HEK293 (cell line): ENCODE measurements around the gene INTS6.

Source experiments
- GFI1B ChIP-seq: fragments of 450-650 bp; formaldehyde crosslinking; IDR thresholded peaks from 2 replicates; pipeline ENCODE4 v1.5.1; 2016; ENCODE audit warnings: missing biosample characterization, missing genetic modification characterization
- KLF9 ChIP-seq: fragments of 450-650 bp; formaldehyde crosslinking; IDR thresholded peaks from 2 replicates; pipeline ENCODE4 v1.5.1; 2016; ENCODE audit warnings: missing biosample characterization, missing genetic modification characterization, low read depth
- YY2 ChIP-seq: fragments of 450-650 bp; formaldehyde crosslinking; IDR thresholded peaks from 2 replicates; pipeline ENCODE4 v1.5.1; 2016; ENCODE audit warnings: missing biosample characterization, missing genetic modification characterization
- ZBTB17 ChIP-seq: fragments of 450-650 bp; formaldehyde crosslinking; IDR thresholded peaks from 2 replicates; pipeline ENCODE4 v1.5.1; 2016; ENCODE audit warnings: missing biosample characterization, missing genetic modification characterization
- ZBTB21 ChIP-seq: fragments of 450-650 bp; formaldehyde crosslinking; IDR thresholded peaks from 2 replicates; pipeline ENCODE4 v1.5.1; 2017; ENCODE audit warnings: missing biosample characterization, missing genetic modification characterization
- ZNF146 ChIP-seq: fragments of 450-650 bp; formaldehyde crosslinking; IDR thresholded peaks from 2 replicates; pipeline ENCODE4 v1.5.1; 2016; ENCODE audit warnings: missing biosample characterization, missing genetic modification characterization
- ZNF266 ChIP-seq: fragments of 450-650 bp; formaldehyde crosslinking; IDR thresholded peaks from 2 replicates; pipeline ENCODE4 v1.5.1; 2016; ENCODE audit warnings: missing biosample characterization, missing genetic modification characterization, low read depth
- ZNF324 ChIP-seq: fragments of 450-650 bp; formaldehyde crosslinking; IDR thresholded peaks from 2 replicates; pipeline ENCODE4 v1.5.1; 2016; ENCODE audit warnings: missing biosample characterization, missing genetic modification characterization
- ZNF335 ChIP-seq: fragments of 450-650 bp; formaldehyde crosslinking; conservative IDR thresholded peaks from 2 replicates; pipeline ENCODE4 v1.5.1; 2016; ENCODE audit warnings: missing biosample characterization, missing genetic modification characterization
- ZNF354C ChIP-seq: fragments of 450-650 bp; formaldehyde crosslinking; IDR thresholded peaks from 2 replicates; pipeline ENCODE4 v1.5.1; 2016; ENCODE audit warnings: missing biosample characterization, missing genetic modification characterization, low read depth, borderline replicate concordance
- ZNF394 ChIP-seq: fragments of 450-650 bp; formaldehyde crosslinking; IDR thresholded peaks from 2 replicates; pipeline ENCODE4 v1.5.1; 2016; ENCODE audit warnings: missing biosample characterization, missing genetic modification characterization, mild to moderate bottlenecking, moderate library complexity, borderline replicate concordance
- ZNF555 ChIP-seq: fragments of 450-650 bp; formaldehyde crosslinking; conservative IDR thresholded peaks from 2 replicates; pipeline ENCODE4 v1.5.1; 2017; ENCODE audit warnings: missing biosample characterization, mild to moderate bottlenecking, missing genetic modification characterization, inconsistent platforms
- ZNF571 ChIP-seq: fragments of 450-650 bp; formaldehyde crosslinking; IDR thresholded peaks from 2 replicates; pipeline ENCODE4 v1.5.0; 2017; ENCODE audit warnings: missing biosample characterization, missing genetic modification characterization
- ZNF585B ChIP-seq: fragments of 450-650 bp; formaldehyde crosslinking; IDR thresholded peaks from 2 replicates; pipeline ENCODE4 v1.5.1; 2016; ENCODE audit warnings: missing biosample characterization, missing genetic modification characterization
- ZNF792 ChIP-seq: fragments of 450-650 bp; formaldehyde crosslinking; IDR thresholded peaks from 2 replicates; pipeline ENCODE4 v1.5.1; 2016; ENCODE audit warnings: missing biosample characterization, missing genetic modification characterization
- ZSCAN16 ChIP-seq: fragments of 450-650 bp; formaldehyde crosslinking; IDR thresholded peaks from 2 replicates; pipeline ENCODE4 v1.5.1; 2016; ENCODE audit warnings: missing biosample characterization, missing genetic modification characterization
- ZSCAN30 ChIP-seq: fragments of 450-650 bp; IDR thresholded peaks from 2 replicates; pipeline ENCODE4 v1.5.1; 2018; ENCODE audit warnings: missing biosample characterization, mild to moderate bottlenecking, missing genetic modification characterization, moderate library complexity
- TF ChIP-seq, protein P1 (sequence below): fragments of 450-650 bp; formaldehyde crosslinking; conservative IDR thresholded peaks from 2 replicates; pipeline ENCODE4 v1.5.1; 2016; ENCODE audit warnings: low read depth, missing biosample characterization, missing genetic modification characterization
- TF ChIP-seq, protein P2 (sequence below): fragments of 450-650 bp; formaldehyde crosslinking; IDR thresholded peaks from 2 replicates; pipeline ENCODE4 v1.5.1; 2017; ENCODE audit warnings: missing biosample characterization, missing genetic modification characterization
- TF ChIP-seq, protein P3 (sequence below): fragments of 450-650 bp; formaldehyde crosslinking; IDR thresholded peaks from 2 replicates; pipeline ENCODE4 v1.5.1; 2016; ENCODE audit warnings: missing biosample characterization, missing genetic modification characterization
- TF ChIP-seq, protein P4 (sequence below): fragments of 450-650 bp; formaldehyde crosslinking; IDR thresholded peaks from 2 replicates; pipeline ENCODE4 v1.5.1; 2016; ENCODE audit warnings: missing biosample characterization, missing genetic modification characterization, low read depth
- TF ChIP-seq, protein P5 (sequence below): fragments of 450-650 bp; formaldehyde crosslinking; IDR thresholded peaks from 2 replicates; pipeline ENCODE4 v1.5.1; 2016; ENCODE audit warnings: missing biosample characterization, missing genetic modification characterization
- TF ChIP-seq, protein P6 (sequence below): fragments of 450-650 bp; formaldehyde crosslinking; IDR thresholded peaks from 2 replicates; pipeline ENCODE4 v1.5.1; 2017; ENCODE audit warnings: missing biosample characterization, missing genetic modification characterization
- TF ChIP-seq, protein P7 (sequence below): fragments of 450-650 bp; formaldehyde crosslinking; IDR thresholded peaks from 2 replicates; pipeline ENCODE4 v1.5.1; 2017; ENCODE audit warnings: missing biosample characterization, missing genetic modification characterization

The INTS6 gene

DNA sequence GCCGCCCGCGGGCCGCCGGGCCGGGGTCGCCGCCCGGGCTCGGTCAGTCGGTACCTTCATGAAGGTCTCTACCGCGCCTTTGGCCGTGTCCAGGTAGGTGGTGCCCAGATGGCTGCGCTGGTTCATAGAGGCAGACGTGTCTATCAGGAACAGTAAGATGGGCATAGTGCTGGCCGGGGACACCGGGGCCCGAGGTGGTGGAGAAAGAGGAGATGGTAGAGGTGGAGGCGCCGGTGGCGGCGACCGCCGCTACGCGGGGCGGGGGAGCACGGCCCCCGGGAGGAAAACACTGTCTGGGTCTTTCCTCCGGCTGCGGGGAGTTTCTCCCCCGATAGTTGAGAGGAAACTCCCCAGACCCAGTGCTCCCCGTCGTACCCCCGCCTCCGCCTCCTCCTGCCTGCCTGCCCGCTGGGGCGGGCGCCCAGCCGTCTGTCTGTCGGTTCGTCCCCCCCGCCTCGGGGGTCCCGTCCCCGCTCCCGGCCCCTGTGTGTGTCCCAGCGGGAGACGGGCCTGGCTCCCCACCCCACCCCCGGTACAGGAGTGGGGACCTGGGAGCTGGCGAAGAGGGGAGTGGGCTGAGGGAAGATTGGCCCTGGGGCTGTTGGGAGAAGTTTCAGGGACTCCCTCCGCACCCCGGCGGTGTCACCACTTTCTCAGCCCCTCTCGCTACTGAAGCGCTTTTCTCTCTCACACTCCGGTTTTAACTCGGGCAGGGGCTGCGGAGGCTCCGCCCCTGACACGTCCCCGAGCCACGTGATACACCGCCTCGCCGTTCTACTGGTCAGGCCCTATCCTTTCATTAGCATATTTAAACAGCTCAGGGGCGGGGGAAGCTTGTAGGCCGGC lies at the start of gene INTS6 (continued):
- TF ChIP-seq, protein P1, sequence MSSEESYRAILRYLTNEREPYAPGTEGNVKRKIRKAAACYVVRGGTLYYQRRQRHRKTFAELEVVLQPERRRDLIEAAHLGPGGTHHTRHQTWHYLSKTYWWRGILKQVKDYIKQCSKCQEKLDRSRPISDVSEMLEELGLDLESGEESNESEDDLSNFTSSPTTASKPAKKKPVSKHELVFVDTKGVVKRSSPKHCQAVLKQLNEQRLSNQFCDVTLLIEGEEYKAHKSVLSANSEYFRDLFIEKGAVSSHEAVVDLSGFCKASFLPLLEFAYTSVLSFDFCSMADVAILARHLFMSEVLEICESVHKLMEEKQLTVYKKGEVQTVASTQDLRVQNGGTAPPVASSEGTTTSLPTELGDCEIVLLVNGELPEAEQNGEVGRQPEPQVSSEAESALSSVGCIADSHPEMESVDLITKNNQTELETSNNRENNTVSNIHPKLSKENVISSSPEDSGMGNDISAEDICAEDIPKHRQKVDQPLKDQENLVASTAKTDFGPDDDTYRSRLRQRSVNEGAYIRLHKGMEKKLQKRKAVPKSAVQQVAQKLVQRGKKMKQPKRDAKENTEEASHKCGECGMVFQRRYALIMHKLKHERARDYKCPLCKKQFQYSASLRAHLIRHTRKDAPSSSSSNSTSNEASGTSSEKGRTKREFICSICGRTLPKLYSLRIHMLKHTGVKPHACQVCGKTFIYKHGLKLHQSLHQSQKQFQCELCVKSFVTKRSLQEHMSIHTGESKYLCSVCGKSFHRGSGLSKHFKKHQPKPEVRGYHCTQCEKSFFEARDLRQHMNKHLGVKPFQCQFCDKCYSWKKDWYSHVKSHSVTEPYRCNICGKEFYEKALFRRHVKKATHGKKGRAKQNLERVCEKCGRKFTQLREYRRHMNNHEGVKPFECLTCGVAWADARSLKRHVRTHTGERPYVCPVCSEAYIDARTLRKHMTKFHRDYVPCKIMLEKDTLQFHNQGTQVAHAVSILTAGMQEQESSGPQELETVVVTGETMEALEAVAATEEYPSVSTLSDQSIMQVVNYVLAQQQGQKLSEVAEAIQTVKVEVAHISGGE = peak; percentile 91
- no peak for TF ChIP-seq ZNF792 (tag by site-specific recombination)
- TF ChIP-seq ZSCAN16 (tag by site-specific recombination) = no peak
- TF ChIP-seq, protein P2, sequence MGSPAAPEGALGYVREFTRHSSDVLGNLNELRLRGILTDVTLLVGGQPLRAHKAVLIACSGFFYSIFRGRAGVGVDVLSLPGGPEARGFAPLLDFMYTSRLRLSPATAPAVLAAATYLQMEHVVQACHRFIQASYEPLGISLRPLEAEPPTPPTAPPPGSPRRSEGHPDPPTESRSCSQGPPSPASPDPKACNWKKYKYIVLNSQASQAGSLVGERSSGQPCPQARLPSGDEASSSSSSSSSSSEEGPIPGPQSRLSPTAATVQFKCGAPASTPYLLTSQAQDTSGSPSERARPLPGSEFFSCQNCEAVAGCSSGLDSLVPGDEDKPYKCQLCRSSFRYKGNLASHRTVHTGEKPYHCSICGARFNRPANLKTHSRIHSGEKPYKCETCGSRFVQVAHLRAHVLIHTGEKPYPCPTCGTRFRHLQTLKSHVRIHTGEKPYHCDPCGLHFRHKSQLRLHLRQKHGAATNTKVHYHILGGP (tag by site-specific recombination) = no peak
- TF ChIP-seq, protein P3, sequence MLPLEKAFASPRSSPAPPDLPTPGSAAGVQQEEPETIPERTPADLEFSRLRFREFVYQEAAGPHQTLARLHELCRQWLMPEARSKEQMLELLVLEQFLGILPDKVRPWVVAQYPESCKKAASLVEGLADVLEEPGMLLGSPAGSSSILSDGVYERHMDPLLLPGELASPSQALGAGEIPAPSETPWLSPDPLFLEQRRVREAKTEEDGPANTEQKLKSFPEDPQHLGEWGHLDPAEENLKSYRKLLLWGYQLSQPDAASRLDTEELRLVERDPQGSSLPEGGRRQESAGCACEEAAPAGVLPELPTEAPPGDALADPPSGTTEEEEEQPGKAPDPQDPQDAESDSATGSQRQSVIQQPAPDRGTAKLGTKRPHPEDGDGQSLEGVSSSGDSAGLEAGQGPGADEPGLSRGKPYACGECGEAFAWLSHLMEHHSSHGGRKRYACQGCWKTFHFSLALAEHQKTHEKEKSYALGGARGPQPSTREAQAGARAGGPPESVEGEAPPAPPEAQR (tag by site-specific recombination) = no peak
- TF ChIP-seq ZNF394 (tag by site-specific recombination) = peak; percentile 75
- no peak for TF ChIP-seq ZNF585B (tag by site-specific recombination)
- peak; percentile 85 for TF ChIP-seq ZNF335 (tag by site-specific recombination)
- no peak for TF ChIP-seq GFI1B (tag by site-specific recombination)
- TF ChIP-seq, protein P4, sequence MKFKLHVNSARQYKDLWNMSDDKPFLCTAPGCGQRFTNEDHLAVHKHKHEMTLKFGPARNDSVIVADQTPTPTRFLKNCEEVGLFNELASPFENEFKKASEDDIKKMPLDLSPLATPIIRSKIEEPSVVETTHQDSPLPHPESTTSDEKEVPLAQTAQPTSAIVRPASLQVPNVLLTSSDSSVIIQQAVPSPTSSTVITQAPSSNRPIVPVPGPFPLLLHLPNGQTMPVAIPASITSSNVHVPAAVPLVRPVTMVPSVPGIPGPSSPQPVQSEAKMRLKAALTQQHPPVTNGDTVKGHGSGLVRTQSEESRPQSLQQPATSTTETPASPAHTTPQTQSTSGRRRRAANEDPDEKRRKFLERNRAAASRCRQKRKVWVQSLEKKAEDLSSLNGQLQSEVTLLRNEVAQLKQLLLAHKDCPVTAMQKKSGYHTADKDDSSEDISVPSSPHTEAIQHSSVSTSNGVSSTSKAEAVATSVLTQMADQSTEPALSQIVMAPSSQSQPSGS (tag by site-specific recombination) = no peak
- TF ChIP-seq ZNF571 = no peak
- TF ChIP-seq, protein P5, sequence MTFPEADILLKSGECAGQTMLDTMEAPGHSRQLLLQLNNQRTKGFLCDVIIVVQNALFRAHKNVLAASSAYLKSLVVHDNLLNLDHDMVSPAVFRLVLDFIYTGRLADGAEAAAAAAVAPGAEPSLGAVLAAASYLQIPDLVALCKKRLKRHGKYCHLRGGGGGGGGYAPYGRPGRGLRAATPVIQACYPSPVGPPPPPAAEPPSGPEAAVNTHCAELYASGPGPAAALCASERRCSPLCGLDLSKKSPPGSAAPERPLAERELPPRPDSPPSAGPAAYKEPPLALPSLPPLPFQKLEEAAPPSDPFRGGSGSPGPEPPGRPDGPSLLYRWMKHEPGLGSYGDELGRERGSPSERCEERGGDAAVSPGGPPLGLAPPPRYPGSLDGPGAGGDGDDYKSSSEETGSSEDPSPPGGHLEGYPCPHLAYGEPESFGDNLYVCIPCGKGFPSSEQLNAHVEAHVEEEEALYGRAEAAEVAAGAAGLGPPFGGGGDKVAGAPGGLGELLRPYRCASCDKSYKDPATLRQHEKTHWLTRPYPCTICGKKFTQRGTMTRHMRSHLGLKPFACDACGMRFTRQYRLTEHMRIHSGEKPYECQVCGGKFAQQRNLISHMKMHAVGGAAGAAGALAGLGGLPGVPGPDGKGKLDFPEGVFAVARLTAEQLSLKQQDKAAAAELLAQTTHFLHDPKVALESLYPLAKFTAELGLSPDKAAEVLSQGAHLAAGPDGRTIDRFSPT (tag by site-specific recombination) = peak; percentile 39; the same call in 1 of the 2 replicates
- TF ChIP-seq, protein P6, sequence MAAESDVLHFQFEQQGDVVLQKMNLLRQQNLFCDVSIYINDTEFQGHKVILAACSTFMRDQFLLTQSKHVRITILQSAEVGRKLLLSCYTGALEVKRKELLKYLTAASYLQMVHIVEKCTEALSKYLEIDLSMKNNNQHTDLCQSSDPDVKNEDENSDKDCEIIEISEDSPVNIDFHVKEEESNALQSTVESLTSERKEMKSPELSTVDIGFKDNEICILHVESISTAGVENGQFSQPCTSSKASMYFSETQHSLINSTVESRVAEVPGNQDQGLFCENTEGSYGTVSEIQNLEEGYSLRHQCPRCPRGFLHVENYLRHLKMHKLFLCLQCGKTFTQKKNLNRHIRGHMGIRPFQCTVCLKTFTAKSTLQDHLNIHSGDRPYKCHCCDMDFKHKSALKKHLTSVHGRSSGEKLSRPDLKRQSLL (tag by site-specific recombination) = no peak
- TF ChIP-seq ZNF146 (tag by site-specific recombination) = no peak
- peak; percentile 70; the same call in 1 of the 2 replicates for TF ChIP-seq ZSCAN30 (tag by site-specific recombination)
- TF ChIP-seq ZNF354C (tag by site-specific recombination) = no peak
- peak; percentile 46; the same call in 1 of the 2 replicates for TF ChIP-seq KLF9
- TF ChIP-seq, protein P7, sequence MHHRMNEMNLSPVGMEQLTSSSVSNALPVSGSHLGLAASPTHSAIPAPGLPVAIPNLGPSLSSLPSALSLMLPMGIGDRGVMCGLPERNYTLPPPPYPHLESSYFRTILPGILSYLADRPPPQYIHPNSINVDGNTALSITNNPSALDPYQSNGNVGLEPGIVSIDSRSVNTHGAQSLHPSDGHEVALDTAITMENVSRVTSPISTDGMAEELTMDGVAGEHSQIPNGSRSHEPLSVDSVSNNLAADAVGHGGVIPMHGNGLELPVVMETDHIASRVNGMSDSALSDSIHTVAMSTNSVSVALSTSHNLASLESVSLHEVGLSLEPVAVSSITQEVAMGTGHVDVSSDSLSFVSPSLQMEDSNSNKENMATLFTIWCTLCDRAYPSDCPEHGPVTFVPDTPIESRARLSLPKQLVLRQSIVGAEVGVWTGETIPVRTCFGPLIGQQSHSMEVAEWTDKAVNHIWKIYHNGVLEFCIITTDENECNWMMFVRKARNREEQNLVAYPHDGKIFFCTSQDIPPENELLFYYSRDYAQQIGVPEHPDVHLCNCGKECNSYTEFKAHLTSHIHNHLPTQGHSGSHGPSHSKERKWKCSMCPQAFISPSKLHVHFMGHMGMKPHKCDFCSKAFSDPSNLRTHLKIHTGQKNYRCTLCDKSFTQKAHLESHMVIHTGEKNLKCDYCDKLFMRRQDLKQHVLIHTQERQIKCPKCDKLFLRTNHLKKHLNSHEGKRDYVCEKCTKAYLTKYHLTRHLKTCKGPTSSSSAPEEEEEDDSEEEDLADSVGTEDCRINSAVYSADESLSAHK = peak; percentile 92
- 0 out of 2 replicates have a peak, but pooled peaks have one; percentile 40 for TF ChIP-seq YY2 (tag by site-specific recombination)
- TF ChIP-seq ZBTB17 (tag by site-specific recombination) = 0 out of 2 replicates have a peak, but pooled peaks have one; percentile 45
- no peak for TF ChIP-seq ZNF266 (tag by site-specific recombination)
- TF ChIP-seq ZBTB21 (tag by site-specific recombination) = no peak
- peak; percentile 79 for TF ChIP-seq ZNF324
- no peak for TF ChIP-seq ZNF555
